ENCODE measurements around the gene TMEM208.

Gene TMEM208

DNA sequence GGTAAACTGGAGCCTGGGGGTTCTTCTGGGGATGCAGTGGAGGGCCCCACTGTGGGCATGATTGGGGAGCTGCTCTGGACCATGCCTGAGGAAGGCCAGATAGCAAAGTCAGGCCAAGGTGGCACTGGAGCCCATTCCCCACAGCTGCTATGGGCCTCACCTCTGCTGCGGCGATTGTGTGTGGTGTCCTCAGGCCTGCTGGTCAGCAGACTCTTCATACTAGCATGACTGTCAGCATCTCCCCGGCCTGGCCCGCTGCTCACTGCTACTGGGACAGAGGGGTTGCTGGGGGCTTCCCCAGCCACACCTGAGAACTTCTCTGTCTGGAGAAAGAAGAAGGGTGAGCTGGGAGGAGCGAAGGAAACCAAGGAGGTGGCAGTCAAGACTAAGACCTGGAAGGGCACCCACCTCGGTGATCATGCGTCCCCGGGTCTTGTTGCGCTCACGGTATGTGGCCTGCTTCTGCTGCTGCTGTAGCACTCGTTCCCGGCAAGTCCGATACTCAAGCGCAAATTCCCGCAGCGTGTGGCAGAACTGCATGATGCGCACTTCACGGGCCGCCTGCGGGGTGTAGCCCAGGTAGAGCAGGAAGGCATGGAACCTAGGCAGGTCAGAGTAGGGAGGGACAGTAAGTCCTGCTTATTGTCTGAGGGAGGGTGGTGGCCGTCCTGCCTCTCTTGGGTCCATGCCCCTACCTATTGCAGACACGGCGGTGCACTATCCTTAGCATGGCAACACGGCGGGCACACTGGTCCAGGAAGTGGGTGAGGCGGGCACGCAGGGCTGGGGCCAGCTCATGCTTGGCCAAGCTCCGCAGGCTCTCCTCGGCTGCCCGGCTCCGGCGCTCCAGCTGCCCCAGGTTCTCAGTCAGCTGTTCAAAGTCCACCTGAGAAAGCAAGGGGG is 3.2 kb downstream of the TMEM208 start:
- TF ChIP-seq CTCF (IDR thresholded peaks at IDR 0.05; ENCODE audit: insufficient read depth, missing control alignments): no peak
- no peak for FAIRE-seq
- DNase-seq (ENCODE audit: insufficient read length, low spot score): no peak

DNA sequence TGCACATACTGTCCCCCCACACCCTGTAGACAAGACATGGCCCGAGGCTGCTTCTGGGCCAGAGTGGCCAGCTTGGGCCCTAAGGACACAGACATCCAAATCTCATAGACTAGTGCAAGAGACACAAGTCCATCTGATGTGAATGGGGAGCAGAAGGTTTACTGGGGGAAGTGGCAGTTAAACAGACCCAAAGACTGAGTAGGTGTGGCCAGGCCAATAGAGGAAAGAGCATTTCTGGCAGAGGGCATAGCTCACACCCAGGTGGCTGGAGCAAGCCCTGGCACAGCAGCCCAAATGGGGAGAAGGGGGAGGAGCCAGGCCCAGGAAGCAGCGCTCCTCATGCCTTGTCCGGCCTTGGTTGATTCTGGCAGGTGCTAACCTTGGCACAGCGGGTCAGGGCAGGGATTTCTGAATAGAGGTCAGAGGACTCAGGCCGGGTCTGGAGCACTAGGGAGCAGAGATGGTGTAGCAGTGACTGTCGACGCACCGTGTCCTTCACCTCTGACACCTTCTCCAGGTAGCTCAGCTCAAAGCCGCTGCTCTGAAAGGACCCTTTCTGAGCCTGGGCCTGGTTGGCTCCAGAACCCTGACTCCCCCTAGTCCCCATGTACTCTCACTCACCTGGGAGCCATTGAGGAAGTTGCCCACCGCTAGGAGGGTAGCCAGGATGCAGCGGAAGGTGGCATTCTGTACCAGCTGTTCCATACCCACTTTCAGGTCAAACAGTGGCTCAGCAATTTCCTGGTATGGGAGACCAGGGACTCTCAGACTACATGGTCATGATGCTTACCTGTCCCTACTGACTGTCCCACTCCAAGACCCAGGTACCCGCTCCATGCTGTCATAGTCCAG is 4.1 kb downstream of the TMEM208 start:
- FAIRE-seq (no peak), DNase-seq (ENCODE audit: insufficient read length, low spot score) (no peak)
- no peak for TF ChIP-seq CTCF (IDR thresholded peaks at IDR 0.05; ENCODE audit: insufficient read depth, missing control alignments)

GRCh38 chr16:67233596-67233995 is 6.7 kb downstream of the TMEM208 start:
- no peak for DNase-seq (ENCODE audit: insufficient read length, low spot score)
- FAIRE-seq: no peak
- TF ChIP-seq CTCF (IDR thresholded peaks at IDR 0.05; ENCODE audit: insufficient read depth, missing control alignments): no peak

DNA sequence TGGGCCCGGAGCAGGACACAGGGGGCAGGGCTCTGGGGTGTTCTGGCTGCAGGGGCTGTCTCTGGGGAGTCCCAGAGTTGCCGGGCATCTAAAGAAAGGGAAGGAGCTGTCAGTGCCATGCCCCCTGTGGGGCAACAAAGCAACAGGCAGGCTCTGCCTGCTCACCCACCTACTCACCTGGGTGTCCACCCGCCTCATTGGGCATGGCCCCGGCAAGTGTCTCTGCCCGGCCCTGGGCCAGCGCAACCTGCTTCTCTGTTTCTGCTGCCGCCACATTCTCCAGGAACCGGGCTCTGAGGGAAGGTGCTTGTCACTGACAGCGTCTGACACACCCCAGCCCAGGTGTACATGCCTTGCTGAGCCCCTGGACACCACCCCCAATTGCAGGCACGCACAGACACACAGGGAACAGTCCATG is 7.3 kb downstream of the TMEM208 start:
- TF ChIP-seq CTCF (IDR thresholded peaks at IDR 0.05; ENCODE audit: insufficient read depth, missing control alignments): no peak
- FAIRE-seq: no peak
- no peak for DNase-seq (ENCODE audit: insufficient read length, low spot score)

GRCh38 chr16:67235816-67236562 is 9.1 kb downstream of the TMEM208 start:
- no peak for TF ChIP-seq CTCF (IDR thresholded peaks at IDR 0.05; ENCODE audit: insufficient read depth, missing control alignments)
- no peak for FAIRE-seq
- no peak for DNase-seq (ENCODE audit: insufficient read length, low spot score)

DNA sequence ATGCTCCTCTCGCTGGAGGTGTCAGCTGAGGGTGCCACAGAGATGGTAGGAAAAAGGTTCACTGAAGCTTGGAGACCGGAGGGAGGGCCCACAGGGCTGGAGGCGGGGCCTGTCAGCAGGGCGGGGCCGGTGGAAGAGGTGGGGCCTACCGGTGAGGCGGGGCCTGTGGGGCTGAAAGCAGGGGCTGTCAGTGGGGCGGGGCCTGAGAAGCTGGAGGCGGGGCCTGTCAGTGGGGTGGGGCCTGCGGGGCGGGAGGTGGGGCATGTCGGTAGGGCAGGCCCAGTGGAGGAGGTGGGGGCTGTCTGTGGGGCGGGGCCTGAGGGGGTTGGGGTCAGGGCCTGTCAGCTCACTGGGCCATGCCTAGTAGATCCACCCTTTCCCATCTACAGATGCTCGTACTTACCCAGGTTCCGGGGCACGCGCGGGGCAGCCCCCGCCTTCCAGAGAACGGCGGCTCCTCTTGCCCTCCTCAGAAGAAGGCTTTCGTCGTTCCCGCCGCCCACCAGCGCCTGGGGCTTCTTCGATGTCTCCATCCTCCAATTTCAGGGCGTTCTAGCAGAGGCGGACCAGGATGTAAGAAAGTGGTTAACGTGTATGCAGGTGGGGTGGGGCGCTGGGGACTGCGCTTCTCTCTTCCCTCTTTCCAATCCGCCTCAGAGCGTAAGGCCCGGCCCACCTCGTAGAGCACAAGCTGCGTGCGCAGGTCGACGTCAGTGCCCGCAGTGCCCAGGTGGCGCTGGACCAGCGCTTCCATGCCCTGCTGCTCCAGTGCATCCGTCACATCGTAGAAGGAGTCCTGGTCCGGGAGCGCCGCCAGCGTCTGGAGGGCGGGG is 9.8 kb downstream of the TMEM208 start:
- DNase-seq (ENCODE audit: insufficient read length, low spot score) (peak; percentile 35), FAIRE-seq (no peak)
- TF ChIP-seq CTCF (IDR thresholded peaks at IDR 0.05; ENCODE audit: insufficient read depth, missing control alignments): no peak

Measured in D721Med (cell line).